Nephron progenitor cell (in vitro differentiated cells): Measurements from ENCODE around the gene SLC44A3.

Source experiments
- DNase-seq: peaks from one replicate; pipeline ENCODE4 v3.0.0; 2021
- H3K27ac Mint-ChIP-seq: 2 replicates; pipeline ENCODE4 v1.8.0; 2021; ENCODE audit warnings: mild to moderate bottlenecking, moderate library complexity, mixed read lengths
- H3K27me3 Mint-ChIP-seq: 2 replicates; pipeline ENCODE4 v1.8.0; 2021; ENCODE audit warnings: mild to moderate bottlenecking, low read depth, mixed read lengths; ENCODE audit not compliant: poor library complexity
- H3K36me3 Mint-ChIP-seq: 2 replicates; pipeline ENCODE4 v1.8.0; 2021; ENCODE audit warnings: low read depth, mixed read lengths
- H3K4me1 Mint-ChIP-seq: 2 replicates; pipeline ENCODE4 v1.8.0; 2021; ENCODE audit warnings: mixed read lengths
- H3K4me3 Mint-ChIP-seq: 2 replicates; pipeline ENCODE4 v1.8.0; 2021; ENCODE audit warnings: mild to moderate bottlenecking, moderate library complexity, mixed read lengths
- H3K9me3 Mint-ChIP-seq: 2 replicates; pipeline ENCODE4 v1.8.0; 2021; ENCODE audit warnings: mild to moderate bottlenecking, moderate library complexity, mixed read lengths
- CTCF ChIP-seq: fragments of 200-600 bp; sonication (generic); IDR thresholded peaks from 2 replicates; pipeline ENCODE4 v1.5.0; 2021; ENCODE audit warnings: antibody characterized with exemption

Gene SLC44A3

GRCh38 chr1:94790246-94790645 lies 29.9 kb upstream of the SLC44A3 start:
- no peaks in the 10 kb centered on the region for H3K4me1 Mint-ChIP-seq
- H3K9me3 Mint-ChIP-seq = no peaks in the 10 kb centered on the region
- H3K27me3 Mint-ChIP-seq = no peaks in the 10 kb centered on the region
- no peaks in the 10 kb centered on the region for H3K36me3 Mint-ChIP-seq
- no peak for DNase-seq
- H3K27ac Mint-ChIP-seq = no peak overlapping the region
- TF ChIP-seq CTCF = no peak
- no peak overlapping the region for H3K4me3 Mint-ChIP-seq

GRCh38 chr1:94790670-94791069 lies 29.5 kb upstream of the SLC44A3 start:
- TF ChIP-seq CTCF = no peak
- no peaks in the 10 kb centered on the region for H3K9me3 Mint-ChIP-seq
- no peak overlapping the region for H3K27ac Mint-ChIP-seq
- H3K27me3 Mint-ChIP-seq = no peaks in the 10 kb centered on the region
- DNase-seq = no peak
- H3K36me3 Mint-ChIP-seq = no peaks in the 10 kb centered on the region
- no peak overlapping the region for H3K4me3 Mint-ChIP-seq
- peaks cover 3% of the 10 kb centered on the region for H3K4me1 Mint-ChIP-seq

- H3K27ac Mint-ChIP-seq = no peak overlapping the region
- TF ChIP-seq CTCF = no peak
- H3K9me3 Mint-ChIP-seq = no peaks in the 10 kb centered on the region
- peaks cover 6% of the 10 kb centered on the region for H3K4me1 Mint-ChIP-seq
- no peak for DNase-seq
- H3K36me3 Mint-ChIP-seq = no peaks in the 10 kb centered on the region
- H3K4me3 Mint-ChIP-seq = no peak overlapping the region
- no peaks in the 10 kb centered on the region for H3K27me3 Mint-ChIP-seq
Measured at GRCh38 chr1:94792473-94793295, 27.5 kb upstream of the SLC44A3 start.

- TF ChIP-seq CTCF = no peak
- H3K36me3 Mint-ChIP-seq = no peaks in the 10 kb centered on the region
- no peak for DNase-seq
- no peaks in the 10 kb centered on the region for H3K27me3 Mint-ChIP-seq
- no peak overlapping the region for H3K4me3 Mint-ChIP-seq
- no peak overlapping the region for H3K27ac Mint-ChIP-seq
- H3K9me3 Mint-ChIP-seq = no peaks in the 10 kb centered on the region
- peaks cover 12% of the 10 kb centered on the region for H3K4me1 Mint-ChIP-seq
Measured at GRCh38 chr1:94793296-94793656, 26.9 kb upstream of the SLC44A3 start.

GRCh38 chr1:94795434-94795833 lies 24.7 kb upstream of the SLC44A3 start:
- DNase-seq = no peak
- peaks cover 20% of the 10 kb centered on the region for H3K4me1 Mint-ChIP-seq
- no peaks in the 10 kb centered on the region for H3K27me3 Mint-ChIP-seq
- H3K36me3 Mint-ChIP-seq = no peaks in the 10 kb centered on the region
- no peak overlapping the region for H3K4me3 Mint-ChIP-seq
- peak overlapping the region; percentile 92 for H3K27ac Mint-ChIP-seq
- no peak for TF ChIP-seq CTCF
- H3K9me3 Mint-ChIP-seq = no peaks in the 10 kb centered on the region

GRCh38 chr1:94796266-94796665 lies 23.9 kb upstream of the SLC44A3 start:
- H3K27ac Mint-ChIP-seq = no peak overlapping the region
- no peak overlapping the region for H3K4me3 Mint-ChIP-seq
- no peaks in the 10 kb centered on the region for H3K27me3 Mint-ChIP-seq

More at GRCh38 chr1:94796266-94796665, 23.9 kb upstream of the SLC44A3 start:
- no peaks in the 10 kb centered on the region for H3K9me3 Mint-ChIP-seq
- no peak for TF ChIP-seq CTCF
- peaks cover 20% of the 10 kb centered on the region for H3K4me1 Mint-ChIP-seq
- DNase-seq = no peak
- H3K36me3 Mint-ChIP-seq = no peaks in the 10 kb centered on the region
